Measurements from ENCODE around the gene CNNM1. TPM values are rescaled to one million over a fixed set of nuclear protein-coding genes. Genes with fewer than 3 reads are reported as not detected.

The CNNM1 gene
- total and polyA plus RNA-seq, 9 of the 15 experiments (the other 6 are each of a cell fraction or from before 2014, with no cell fraction given) = not detected

GRCh38 chr10:99433378-99434020, 104.3 kb downstream of the CNNM1 start:
- 0% methylated on average over 1 of the region's 1 CpG for WGBS (ENCODE audit: insufficient coverage, low coverage, missing lambda C conversion rate)
- CTCF ChIA-PET (ENCODE audit: low intra/inter-chr PET ratio) = no interaction called here
- in situ Hi-C loops (cut with MboI) = loop anchor here (5.0 to 25.0 kb wide), 2 partner anchors 179 to 279 kb away; no protein-coding TSS in a partner anchor

More at GRCh38 chr10:99433378-99434020, 104.3 kb downstream of the CNNM1 start:
- Histone ChIP-seq H3K9me1 (ENCODE audit: control insufficient read depth, insufficient read depth, low read length) (peaks cover 4% of the 10 kb centered on the region), H3K36me3 (ENCODE audit: control insufficient read depth, insufficient read depth, low read length) (peaks cover 5% of the 10 kb centered on the region; the same call in 2 of the 3 replicates), H3K79me2 (ENCODE audit: control insufficient read depth, insufficient read depth, low read length) (peaks cover 50% of the 10 kb centered on the region), H2AFZ (ENCODE audit: low read depth, low read length) (no peak overlapping the region), H3K9ac (ENCODE audit: insufficient read depth in 1 of 2, low read depth in 2 of 2, low read length in 2 of 2) (no peak overlapping the region), H3K27ac (ENCODE audit: extremely low read depth, low read depth, low read length) (no peak overlapping the region), H3K4me3 (no peak overlapping the region), H3K4me1 (replicated peaks in 1 of 2; ENCODE audit: control insufficient read depth in 2 of 2, insufficient read depth in 2 of 2, low read length in 2 of 2) (peaks cover 3 to 20% of the 10 kb centered on the region in 2 experiments; a peak in 3 of 5 replicates), H3K9me3 (replicated peaks; ENCODE audit: control insufficient read depth, insufficient read depth, low read depth, low read length) (no peaks in the 10 kb centered on the region), H3K4me2 (ENCODE audit: insufficient read depth, low read length) (no peak overlapping the region), H4K20me1 (replicated peaks; ENCODE audit: control insufficient read depth, insufficient read depth, low read length) (peaks cover 5% of the 10 kb centered on the region; the same call in 1 of the 2 replicates), H3K27me3 (ENCODE audit: control insufficient read depth in 2 of 2, insufficient read depth in 2 of 2, low read length in 2 of 2) (no peaks in the 10 kb centered on the region)
- TF ChIP-seq, protein P1, sequence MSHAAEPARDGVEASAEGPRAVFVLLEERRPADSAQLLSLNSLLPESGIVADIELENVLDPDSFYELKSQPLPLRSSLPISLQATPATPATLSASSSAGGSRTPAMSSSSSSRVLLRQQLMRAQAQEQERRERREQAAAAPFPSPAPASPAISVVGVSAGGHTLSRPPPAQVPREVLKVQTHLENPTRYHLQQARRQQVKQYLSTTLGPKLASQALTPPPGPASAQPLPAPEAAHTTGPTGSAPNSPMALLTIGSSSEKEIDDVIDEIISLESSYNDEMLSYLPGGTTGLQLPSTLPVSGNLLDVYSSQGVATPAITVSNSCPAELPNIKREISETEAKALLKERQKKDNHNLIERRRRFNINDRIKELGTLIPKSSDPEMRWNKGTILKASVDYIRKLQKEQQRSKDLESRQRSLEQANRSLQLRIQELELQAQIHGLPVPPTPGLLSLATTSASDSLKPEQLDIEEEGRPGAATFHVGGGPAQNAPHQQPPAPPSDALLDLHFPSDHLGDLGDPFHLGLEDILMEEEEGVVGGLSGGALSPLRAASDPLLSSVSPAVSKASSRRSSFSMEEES (CRISPR knock-in tag; IDR thresholded peaks at IDR 0.05) = no peak
- TF ChIP-seq RAD21 (CRISPR knock-in tag; conservative IDR thresholded peaks at IDR 0.05 in 1 of 2, IDR thresholded peaks at IDR 0.05 in 1 of 2) = peak in 1 of 2 experiments; percentile 17; a peak in 1 of 4 replicates
- peak; percentile 82 for TF ChIP-seq SPI1 (IDR thresholded peaks at IDR 0.05; ENCODE audit: borderline replicate concordance, low read depth, low read length)
- TF ChIP-seq ARID4B (CRISPR knock-in tag; IDR thresholded peaks at IDR 0.05) = no peak
- TF ChIP-seq CTCF (IDR thresholded peaks at IDR 0.05 in 2 of 3, conservative IDR thresholded peaks at IDR 0.05 in 1 of 3; ENCODE audit: insufficient read depth in 2 of 3, low read depth in 1 of 3, low read length in 3 of 3) = peak in 2 of 3 experiments; percentile 6 to 23; a peak in 1 of 6 replicates
- no peak for TF ChIP-seq ZNF57 (CRISPR knock-in tag; IDR thresholded peaks at IDR 0.05)
- TF ChIP-seq HEY1 (CRISPR knock-in tag; IDR thresholded peaks at IDR 0.05; ENCODE audit: borderline replicate concordance) = no peak
- no peak for TF ChIP-seq PHB2 (IDR thresholded peaks at IDR 0.05; ENCODE audit: low read depth)
- no peak for TF ChIP-seq ZNF280A (IDR thresholded peaks at IDR 0.05; ENCODE audit: low read depth, partially characterized antibody)
- ATAC-seq (no peak), FAIRE-seq (peak; percentile 54), DNase-seq (ENCODE audit: extremely low read depth in 1 of 4, low spot score in 3 of 4) (peak in 1 of 4 experiments; percentile 12)
- no TSS peak for BruUV-seq (replicated peaks)
- intact Hi-C loops (cut with micrococcal nuclease) = loop anchor here (10.0 kb wide), 1 partner anchor 281 kb away; no protein-coding TSS in a partner anchor
- POLR2A ChIA-PET = interaction anchor here (1.0 to 1.5 kb wide), 2 partner anchors 8 to 10 kb away, joined by 3 to 5 read pairs; no protein-coding TSS in a partner anchor
